SHP77 (cell line): ENCODE measurements around the gene NKX2-4.
"Not testable (repeated sequence)": the region's sequence is repeated elsewhere in the genome, so short reads cannot be mapped to it uniquely, and the experiment has no call there.

Experiments
- DNase-seq, 2 experiments: peaks; one replicate each; lab custom pipeline; 2025; lab: John Stamatoyannopoulos, UW

The NKX2-4 gene

GRCh38 chr20:21397341-21398108 is at the start of gene NKX2-4:
TSS of gene NKX2-4 (minus strand) at chr20:21397526. CDS start at chr20:21397399, 127 bp downstream.
- no peak for DNase-seq

- no peak for DNase-seq
Measured at GRCh38 chr20:21437816-21438215, 40.5 kb upstream of the NKX2-4 start.

GRCh38 chr20:21437248-21437647 is 39.9 kb upstream of the NKX2-4 start:
- DNase-seq, result no peak

GRCh38 chr20:21436205-21436604 is 38.9 kb upstream of the NKX2-4 start:
- DNase-seq, result no peak

- no peak for DNase-seq
Measured at GRCh38 chr20:21435576-21435975, 38.2 kb upstream of the NKX2-4 start.

- DNase-seq, result no peak
Measured at GRCh38 chr20:21433329-21433890, 36.1 kb upstream of the NKX2-4 start.

- no peak for DNase-seq
Measured at GRCh38 chr20:21432911-21433310, 35.6 kb upstream of the NKX2-4 start.

- DNase-seq, result no peak
Measured at GRCh38 chr20:21430020-21430419, 32.7 kb upstream of the NKX2-4 start.

- no peak for DNase-seq
Measured at GRCh38 chr20:21424846-21425245, 27.5 kb upstream of the NKX2-4 start.

- DNase-seq, result not testable (repeated sequence)
Measured at GRCh38 chr20:21423712-21424111, 26.4 kb upstream of the NKX2-4 start.

GRCh38 chr20:21421601-21422236 is 24.4 kb upstream of the NKX2-4 start:
- DNase-seq, result no peak

- DNase-seq, result not testable (repeated sequence)
Measured at GRCh38 chr20:21419147-21419546, 21.8 kb upstream of the NKX2-4 start.

- DNase-seq, result not testable (repeated sequence)
Measured at GRCh38 chr20:21413996-21414395, 16.7 kb upstream of the NKX2-4 start.

- no peak for DNase-seq
Measured at GRCh38 chr20:21411725-21412124, 14.4 kb upstream of the NKX2-4 start.

GRCh38 chr20:21399005-21399475 is 1.7 kb upstream of the NKX2-4 start:
- no peak for DNase-seq

- DNase-seq, result no peak
Measured at GRCh38 chr20:21398109-21399004, 1.0 kb upstream of the NKX2-4 start.

GRCh38 chr20:21396599-21397340 is 556 bp downstream of the NKX2-4 start:
- DNase-seq, result no peak

GRCh38 chr20:21395666-21396598 is 1.4 kb downstream of the NKX2-4 start:
- no peak for DNase-seq

GRCh38 chr20:21395051-21395665 is 2.2 kb downstream of the NKX2-4 start:
- no peak for DNase-seq

- DNase-seq, result no peak
Measured at GRCh38 chr20:21394551-21394950, 2.8 kb downstream of the NKX2-4 start.
